ENCODE results near the gene TOX3.

- TF ChIP-seq, protein P1, sequence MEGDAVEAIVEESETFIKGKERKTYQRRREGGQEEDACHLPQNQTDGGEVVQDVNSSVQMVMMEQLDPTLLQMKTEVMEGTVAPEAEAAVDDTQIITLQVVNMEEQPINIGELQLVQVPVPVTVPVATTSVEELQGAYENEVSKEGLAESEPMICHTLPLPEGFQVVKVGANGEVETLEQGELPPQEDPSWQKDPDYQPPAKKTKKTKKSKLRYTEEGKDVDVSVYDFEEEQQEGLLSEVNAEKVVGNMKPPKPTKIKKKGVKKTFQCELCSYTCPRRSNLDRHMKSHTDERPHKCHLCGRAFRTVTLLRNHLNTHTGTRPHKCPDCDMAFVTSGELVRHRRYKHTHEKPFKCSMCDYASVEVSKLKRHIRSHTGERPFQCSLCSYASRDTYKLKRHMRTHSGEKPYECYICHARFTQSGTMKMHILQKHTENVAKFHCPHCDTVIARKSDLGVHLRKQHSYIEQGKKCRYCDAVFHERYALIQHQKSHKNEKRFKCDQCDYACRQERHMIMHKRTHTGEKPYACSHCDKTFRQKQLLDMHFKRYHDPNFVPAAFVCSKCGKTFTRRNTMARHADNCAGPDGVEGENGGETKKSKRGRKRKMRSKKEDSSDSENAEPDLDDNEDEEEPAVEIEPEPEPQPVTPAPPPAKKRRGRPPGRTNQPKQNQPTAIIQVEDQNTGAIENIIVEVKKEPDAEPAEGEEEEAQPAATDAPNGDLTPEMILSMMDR (IDR thresholded peaks at IDR 0.05; ENCODE audit: control extremely low read depth in 1 of 3, insufficient read depth in 1 of 3, low read depth in 1 of 3, low read length in 3 of 3) = no peak
- TF ChIP-seq POLR2A (IDR thresholded peaks at IDR 0.05; ENCODE audit: control extremely low read depth in 1 of 2, low read depth in 2 of 2, low read length in 2 of 2) = no peak
- TF ChIP-seq MAFK (IDR thresholded peaks at IDR 0.05; ENCODE audit: low read depth, low read length) = no peak
- TF ChIP-seq YY1 (IDR thresholded peaks at IDR 0.05; ENCODE audit: low read depth, low read length) = no peak
- no peak for TF ChIP-seq TEAD4 (IDR thresholded peaks at IDR 0.05; ENCODE audit: low read depth, low read length)
- no peak for TF ChIP-seq RFX5 (IDR thresholded peaks at IDR 0.05; ENCODE audit: borderline replicate concordance, low read depth, low read length)
- TF ChIP-seq BCL11A (IDR thresholded peaks at IDR 0.05; ENCODE audit: low read depth in 2 of 2, low read length in 2 of 2) = no peak
- TF ChIP-seq CBX8 (IDR thresholded peaks at IDR 0.05; ENCODE audit: borderline replicate concordance, low read depth, low read length) = no peak
- no peak for TF ChIP-seq EZH2 (IDR thresholded peaks at IDR 0.05; ENCODE audit: low read depth, low read length, severe bottlenecking)
These were observed 81.2 kb downstream of the TOX3 start for GRCh38 chr16:52465711-52466267.

All from H1 (cell line).